Osteocyte (in vitro differentiated cells): ENCODE results near the gene SPPL3. TPM values are rescaled to one million over a fixed set of nuclear protein-coding genes. Genes with fewer than 3 reads are reported as not detected.

ENCODE experiments used
- DNase-seq: peaks from one replicate; pipeline ENCODE4 v3.0.0; 2021; ENCODE audit warnings: mixed read lengths; ENCODE audit not compliant: unreplicated experiment; ENCODE audit errors: extremely low spot score
- H3K27ac Mint-ChIP-seq: one replicate; pipeline ENCODE4 v1.8.0; 2021; ENCODE audit warnings: mild to moderate bottlenecking, mixed read lengths; ENCODE audit not compliant: unreplicated experiment
- H3K27me3 Mint-ChIP-seq: one replicate; pipeline ENCODE4 v1.8.0; 2021; ENCODE audit warnings: mixed read lengths; ENCODE audit not compliant: unreplicated experiment
- H3K36me3 Mint-ChIP-seq: one replicate; pipeline ENCODE4 v1.8.0; 2021; ENCODE audit warnings: mixed read lengths; ENCODE audit not compliant: unreplicated experiment
- H3K4me1 Mint-ChIP-seq: one replicate; pipeline ENCODE4 v1.8.0; 2021; ENCODE audit warnings: mixed read lengths; ENCODE audit not compliant: unreplicated experiment
- H3K4me3 Mint-ChIP-seq: one replicate; pipeline ENCODE4 v1.8.0; 2021; ENCODE audit warnings: mild to moderate bottlenecking, moderate library complexity, mixed read lengths; ENCODE audit not compliant: unreplicated experiment
- H3K9me3 Mint-ChIP-seq: one replicate; pipeline ENCODE4 v1.8.0; 2021; ENCODE audit warnings: mixed read lengths; ENCODE audit not compliant: unreplicated experiment
- total RNA-seq: library from RNA; stranded (reverse); gene quantifications from 2 replicates; pipeline ENCODE4 v1.2.1, GENCODE V29; 2021
- TF ChIP-seq, protein P1 (sequence below): fragments of 200-600 bp; sonication (generic); IDR thresholded peaks from 2 replicates; pipeline ENCODE4 v1.5.0; 2021; ENCODE audit warnings: antibody characterized with exemption, mild to moderate bottlenecking, moderate library complexity

Gene SPPL3
- total RNA-seq, 1 donor from 2014 or later, result 61.7 TPM

DNA sequence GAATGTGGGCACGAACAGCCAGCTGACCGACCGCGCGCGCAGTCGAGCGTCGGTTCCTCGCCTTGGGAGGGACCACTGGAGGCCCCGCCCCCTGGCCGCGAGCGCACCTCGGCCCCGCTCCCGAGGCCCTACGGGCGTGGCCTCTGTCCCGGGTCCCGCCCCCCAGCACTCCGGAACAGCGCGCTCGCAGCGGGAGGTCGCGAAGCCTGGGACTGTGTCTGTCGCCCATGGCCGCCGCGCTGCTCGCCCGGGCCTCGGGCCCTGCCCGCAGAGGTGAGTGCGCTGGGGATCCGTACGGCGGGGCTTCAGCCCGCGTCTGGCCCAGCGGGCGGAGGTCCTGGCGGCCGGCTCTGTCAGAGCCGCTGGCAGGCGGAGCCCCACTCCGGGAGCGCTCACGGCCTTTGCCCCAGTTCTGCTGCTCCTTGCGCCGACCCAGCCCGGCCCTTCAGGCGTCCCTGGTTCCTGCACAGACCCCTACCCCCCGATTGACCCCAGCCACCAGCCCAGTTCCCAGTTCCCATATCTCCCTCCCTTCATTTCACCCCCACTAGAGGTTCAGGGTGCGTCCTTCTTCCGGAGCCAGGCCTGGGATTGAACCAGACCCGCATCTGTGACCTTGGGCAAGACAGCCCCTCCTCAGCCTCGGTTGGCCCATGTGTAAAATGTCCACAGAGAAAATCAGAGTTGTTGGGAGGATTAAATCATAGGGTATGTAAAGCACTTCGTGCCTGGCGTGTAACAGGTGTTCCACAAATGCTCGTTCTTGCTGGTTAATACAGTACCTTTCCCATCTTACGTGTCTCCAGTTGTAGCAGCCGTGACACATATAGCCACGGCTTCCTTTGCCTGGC is 178.3 kb downstream of the SPPL3 start, which contains the start of gene ACADS:
TSS of gene ACADS (plus strand) at position 168 of the 851 bp plus-strand sequence. CDS start at position 228, 60 bp downstream.
- H3K36me3 Mint-ChIP-seq, result peaks cover 16% of the 10 kb centered on the region
- TF ChIP-seq, protein P1, sequence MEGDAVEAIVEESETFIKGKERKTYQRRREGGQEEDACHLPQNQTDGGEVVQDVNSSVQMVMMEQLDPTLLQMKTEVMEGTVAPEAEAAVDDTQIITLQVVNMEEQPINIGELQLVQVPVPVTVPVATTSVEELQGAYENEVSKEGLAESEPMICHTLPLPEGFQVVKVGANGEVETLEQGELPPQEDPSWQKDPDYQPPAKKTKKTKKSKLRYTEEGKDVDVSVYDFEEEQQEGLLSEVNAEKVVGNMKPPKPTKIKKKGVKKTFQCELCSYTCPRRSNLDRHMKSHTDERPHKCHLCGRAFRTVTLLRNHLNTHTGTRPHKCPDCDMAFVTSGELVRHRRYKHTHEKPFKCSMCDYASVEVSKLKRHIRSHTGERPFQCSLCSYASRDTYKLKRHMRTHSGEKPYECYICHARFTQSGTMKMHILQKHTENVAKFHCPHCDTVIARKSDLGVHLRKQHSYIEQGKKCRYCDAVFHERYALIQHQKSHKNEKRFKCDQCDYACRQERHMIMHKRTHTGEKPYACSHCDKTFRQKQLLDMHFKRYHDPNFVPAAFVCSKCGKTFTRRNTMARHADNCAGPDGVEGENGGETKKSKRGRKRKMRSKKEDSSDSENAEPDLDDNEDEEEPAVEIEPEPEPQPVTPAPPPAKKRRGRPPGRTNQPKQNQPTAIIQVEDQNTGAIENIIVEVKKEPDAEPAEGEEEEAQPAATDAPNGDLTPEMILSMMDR, result no peak

DNA sequence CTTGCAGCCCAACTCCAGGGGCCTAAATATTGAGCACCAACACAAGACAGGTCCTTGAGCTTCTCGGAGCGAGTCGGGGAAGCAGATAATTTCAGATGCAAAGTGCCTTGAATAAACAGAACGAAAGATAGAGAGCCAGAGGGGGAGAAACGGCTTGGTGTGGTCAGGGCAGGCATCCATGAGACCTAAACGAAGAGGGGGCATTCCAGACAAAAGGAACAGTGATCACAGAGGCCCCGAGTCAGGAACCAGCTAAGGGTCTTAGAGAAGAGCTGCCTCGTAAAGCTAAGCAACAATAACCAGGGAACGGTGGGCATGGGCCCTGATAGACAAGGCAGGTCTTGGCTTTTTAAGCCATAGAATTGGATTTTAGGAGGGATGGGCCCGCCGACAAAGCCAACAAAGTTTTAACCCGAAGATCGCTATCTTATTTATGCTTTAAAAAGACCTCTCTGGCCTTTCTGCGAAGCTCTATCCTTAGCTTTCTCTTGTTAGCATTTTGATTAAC is 179.0 kb downstream of the SPPL3 start:
- no peaks in the 10 kb centered on the region for H3K9me3 Mint-ChIP-seq

More for the DNA sequence above, 178.3 kb downstream of the SPPL3 start, which contains the start of gene ACADS:
- DNase-seq, result peak; percentile 92
- no peaks in the 10 kb centered on the region for H3K9me3 Mint-ChIP-seq
- peak within 1 kb of the TSS; percentile 82 for H3K4me3 Mint-ChIP-seq
- H3K27ac Mint-ChIP-seq, result peak within 1 kb of the TSS; percentile 66
- peaks cover 17% of the 10 kb centered on the region for H3K4me1 Mint-ChIP-seq
- H3K27me3 Mint-ChIP-seq, result no peaks in the 10 kb centered on the region

DNA sequence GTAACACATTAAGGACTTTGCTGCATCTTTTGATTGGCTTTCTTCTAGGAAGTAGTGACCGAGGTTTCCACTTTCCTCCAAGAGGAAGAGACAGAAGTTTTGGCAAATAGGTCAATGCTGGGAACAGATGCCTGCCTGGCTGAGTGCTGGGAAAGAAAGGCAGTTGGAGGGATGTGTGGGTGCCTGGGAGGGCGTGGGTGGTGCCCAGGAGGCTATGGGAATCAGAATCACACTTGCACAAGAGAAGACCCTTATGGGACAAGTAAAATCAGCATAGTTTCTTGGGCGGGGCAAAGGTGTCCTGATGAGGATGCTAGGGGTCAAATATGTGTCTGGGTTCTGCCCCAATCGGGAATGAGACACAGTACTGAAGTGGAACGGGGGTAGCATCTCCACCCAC is 179.4 kb downstream of the SPPL3 start:
- DNase-seq, result no peak
- peak overlapping the region; percentile 66 for H3K27ac Mint-ChIP-seq
- peaks cover 22% of the 10 kb centered on the region for H3K36me3 Mint-ChIP-seq
- TF ChIP-seq, protein P1, result no peak
- H3K4me1 Mint-ChIP-seq, result peaks cover 19% of the 10 kb centered on the region
- H3K9me3 Mint-ChIP-seq, result no peaks in the 10 kb centered on the region
- H3K27me3 Mint-ChIP-seq, result no peaks in the 10 kb centered on the region
- H3K4me3 Mint-ChIP-seq, result peak overlapping the region; percentile 82

More for the DNA sequence above, 179.0 kb downstream of the SPPL3 start:
- Mint-ChIP-seq H3K36me3 (peaks cover 19% of the 10 kb centered on the region), H3K27me3 (no peaks in the 10 kb centered on the region), H3K27ac (peak overlapping the region; percentile 66), H3K4me3 (peak overlapping the region; percentile 82), H3K4me1 (peaks cover 18% of the 10 kb centered on the region)
- TF ChIP-seq, protein P1, result no peak
- DNase-seq, result no peak

DNA sequence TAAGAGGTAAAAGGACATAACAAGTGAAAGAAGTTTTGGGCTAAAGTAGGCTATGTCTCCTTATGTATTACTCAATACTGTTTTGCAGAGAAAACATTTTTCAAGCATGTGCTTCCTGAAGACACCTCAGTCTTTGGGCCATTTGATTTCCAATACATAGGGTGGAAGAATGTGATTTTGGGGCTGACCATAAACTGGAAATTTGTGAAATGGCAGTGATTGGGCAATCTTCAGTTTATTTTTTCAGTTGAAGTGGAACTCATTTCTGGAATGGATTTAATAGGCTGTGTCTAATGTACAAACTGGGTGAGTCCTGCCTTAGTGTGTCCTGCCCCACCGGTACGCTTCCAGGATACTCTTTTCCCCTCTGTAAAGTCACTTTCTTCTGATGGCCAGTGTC is 181.4 kb downstream of the SPPL3 start:
- Mint-ChIP-seq H3K9me3 (no peaks in the 10 kb centered on the region), H3K36me3 (peaks cover 35% of the 10 kb centered on the region), H3K4me3 (no peak overlapping the region)

More for the DNA sequence above, 181.4 kb downstream of the SPPL3 start:
- Mint-ChIP-seq H3K4me1 (peaks cover 19% of the 10 kb centered on the region), H3K27me3 (no peaks in the 10 kb centered on the region), H3K27ac (no peak overlapping the region)
- TF ChIP-seq, protein P1, result no peak
- no peak for DNase-seq
